Epithelial cell of esophagus (primary cell): ENCODE data around the gene HDAC4.

Source experiments
- DNase-seq: peaks from one replicate; pipeline ENCODE4 v3.0.0; 2010; ENCODE audit warnings: low read depth
- H3K4me3 ChIP-seq: 2 replicates; pipeline ENCODE4 v1.5.1; 2011; ENCODE audit warnings: mild to moderate bottlenecking, low read length, control low read depth
- CTCF ChIP-seq: IDR thresholded peaks from 2 replicates; pipeline ENCODE4 v1.5.1; 2011; ENCODE audit warnings: low read depth, mild to moderate bottlenecking, low read length, control low read depth, inconsistent platforms; ENCODE audit not compliant: insufficient read depth; ENCODE audit errors: missing control alignments

HDAC4 gene

GRCh38 chr2:239054921-239055320 lies 345.9 kb downstream of the HDAC4 start:
- no peak overlapping the region for H3K4me3 ChIP-seq
- no peak for DNase-seq
- TF ChIP-seq CTCF: no peak

DNA sequence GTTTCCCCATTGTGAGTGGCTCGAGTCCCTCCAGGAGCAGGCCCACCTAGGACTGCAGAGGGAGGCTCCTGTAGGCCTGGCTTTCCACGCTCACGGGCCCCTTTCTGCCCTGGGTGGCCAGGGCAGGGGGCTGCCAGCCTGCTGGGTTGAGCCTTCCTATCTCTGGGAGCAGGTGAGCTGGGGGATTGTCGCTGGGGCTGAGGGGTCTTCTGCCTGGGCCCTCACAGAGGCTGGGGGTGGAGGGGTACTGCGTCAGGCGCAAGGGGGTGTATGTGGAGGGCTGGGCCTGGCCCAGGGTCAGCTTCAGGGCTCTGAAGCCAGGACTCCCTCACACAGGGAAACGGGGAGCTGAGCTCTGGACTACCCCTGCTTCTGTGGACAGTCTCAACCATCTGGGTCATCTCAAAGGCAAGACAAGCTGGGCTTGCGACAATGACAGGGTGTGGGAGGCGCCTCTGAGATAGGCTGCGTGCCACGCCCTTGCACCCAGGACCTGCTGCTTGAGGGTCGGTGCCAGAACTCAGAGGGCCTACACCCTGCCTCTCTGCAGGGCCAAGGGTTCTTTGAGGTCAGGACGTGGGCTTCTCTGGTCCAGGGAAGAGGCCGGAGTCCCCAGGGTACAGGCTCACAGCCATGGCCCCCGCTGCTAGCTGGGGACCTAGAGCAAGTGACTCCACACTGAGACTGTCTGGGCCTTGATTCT lies 346.9 kb downstream of the HDAC4 start:
- H3K4me3 ChIP-seq: no peak overlapping the region
- no peak for TF ChIP-seq CTCF
- no peak for DNase-seq

- DNase-seq: no peak
- no peak for TF ChIP-seq CTCF
Observed at GRCh38 chr2:239052798-239053665, 347.8 kb downstream of the HDAC4 start.

GRCh38 chr2:239051891-239052445 lies 348.9 kb downstream of the HDAC4 start:
- no peak for DNase-seq
- H3K4me3 ChIP-seq: no peak overlapping the region
- TF ChIP-seq CTCF: no peak

More at GRCh38 chr2:239052798-239053665, 347.8 kb downstream of the HDAC4 start:
- no peak overlapping the region for H3K4me3 ChIP-seq

GRCh38 chr2:239050252-239050649 lies 350.6 kb downstream of the HDAC4 start:
- TF ChIP-seq CTCF: no peak
- DNase-seq: no peak
- H3K4me3 ChIP-seq: no peak overlapping the region

DNA sequence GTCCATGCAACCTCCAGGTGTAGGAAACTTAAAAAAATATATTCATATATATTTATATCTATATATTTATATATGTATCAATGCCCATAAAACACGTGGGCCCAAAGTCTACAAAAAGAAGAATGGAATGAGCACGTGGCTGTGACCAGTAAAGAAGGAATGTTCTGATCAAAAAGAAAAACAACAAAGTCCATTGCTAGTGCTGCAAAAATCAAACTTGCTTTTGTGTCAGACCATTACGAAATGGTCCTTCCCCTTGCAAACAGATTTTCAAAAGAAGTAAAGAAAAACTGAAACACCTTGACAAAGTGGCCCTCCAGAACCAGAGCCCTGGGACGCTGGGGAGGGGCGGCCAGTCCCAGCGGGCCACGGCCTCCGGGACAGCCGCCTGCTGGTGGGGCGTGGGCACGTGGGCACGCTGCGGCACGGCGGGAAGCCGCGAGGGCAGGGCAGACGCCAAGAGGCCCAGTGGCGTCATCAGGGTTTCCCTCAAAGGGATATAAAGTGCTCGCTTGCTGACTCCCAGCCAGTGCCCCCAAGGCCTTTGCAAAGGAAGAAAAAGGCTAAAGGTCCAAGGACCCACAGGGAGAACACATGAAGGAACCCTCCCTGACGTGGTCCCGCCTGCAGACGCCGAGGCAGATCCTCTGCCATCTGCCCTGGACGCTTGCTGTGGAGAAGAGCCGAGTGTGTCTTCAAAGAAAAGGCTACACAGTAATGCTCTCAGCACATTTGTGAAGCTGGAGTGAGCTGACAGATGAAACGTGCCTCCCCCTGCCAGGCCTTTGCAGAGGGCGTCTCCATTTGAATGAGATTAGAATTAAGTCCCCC lies 351.2 kb downstream of the HDAC4 start:
- H3K4me3 ChIP-seq: no peak overlapping the region
- TF ChIP-seq CTCF: no peak
- no peak for DNase-seq
